ENCODE measurements around the gene ATP5ME. TPM values are rescaled to one million over a fixed set of nuclear protein-coding genes. Genes with fewer than 3 reads are reported as not detected.
"Not testable (repeated sequence)": the region's sequence is repeated elsewhere in the genome, so short reads cannot be mapped to it uniquely, and the experiment has no call there.

Gene ATP5ME
- total RNA-seq, 1 experiment from 2014 or later: 216 TPM

DNA sequence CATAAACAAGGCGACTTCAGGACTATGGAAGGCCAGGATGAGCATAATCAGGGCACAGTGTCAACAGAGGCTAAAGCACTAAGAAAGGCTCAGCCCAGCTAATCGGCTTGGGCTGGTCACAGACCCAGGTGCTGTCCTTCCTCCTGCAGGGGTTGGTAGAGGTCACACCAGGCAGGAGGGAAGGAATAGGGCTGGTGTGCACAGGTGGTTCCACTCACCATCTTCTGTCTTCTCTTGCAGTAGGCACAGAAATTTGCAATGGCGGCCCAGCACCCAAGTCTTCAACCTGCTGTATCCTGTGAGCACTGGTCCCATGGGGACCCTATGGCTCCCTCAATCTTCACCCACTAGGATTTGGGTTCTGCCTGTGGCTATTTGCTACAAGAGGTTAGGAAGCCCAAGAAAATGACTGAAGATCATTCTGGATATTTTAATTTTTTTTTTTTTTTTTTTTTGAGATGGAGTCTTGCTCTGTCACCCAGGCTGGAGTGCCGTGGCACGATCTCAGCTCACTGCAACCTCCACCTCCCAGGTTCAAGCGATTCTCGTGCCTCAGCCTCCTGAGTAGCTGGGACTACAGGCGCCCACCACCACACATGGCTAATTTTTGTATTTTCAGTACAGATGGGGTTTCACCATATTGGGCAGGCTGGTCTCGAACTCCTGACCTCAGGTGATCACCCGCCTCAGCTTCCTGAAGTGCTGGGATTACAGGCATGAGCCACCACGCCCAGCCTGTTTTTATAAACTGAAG, 4.1 kb downstream of the ATP5ME start:
- DNase-seq (ENCODE audit: low read depth): not testable (repeated sequence)

DNA sequence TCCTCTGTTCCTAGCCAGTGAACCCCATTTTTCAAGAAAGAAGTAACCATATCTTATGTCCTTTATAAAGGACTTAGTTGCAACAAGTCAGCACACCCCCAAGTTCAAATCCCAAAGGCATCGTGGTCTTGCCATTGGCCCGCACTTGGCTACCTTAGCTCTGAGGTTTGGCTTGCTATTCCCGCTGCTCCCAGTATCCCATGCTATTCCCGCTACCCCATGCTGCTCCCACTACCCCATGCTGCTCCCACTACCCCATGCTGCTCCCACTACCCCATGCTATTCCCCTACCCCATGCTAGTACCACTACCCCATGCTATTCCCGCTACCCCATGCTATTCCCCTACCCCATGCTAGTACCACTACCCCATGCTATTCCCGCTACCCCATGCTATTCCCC, 5.9 kb downstream of the ATP5ME start:
- DNase-seq (ENCODE audit: low read depth): not testable (repeated sequence)

DNA sequence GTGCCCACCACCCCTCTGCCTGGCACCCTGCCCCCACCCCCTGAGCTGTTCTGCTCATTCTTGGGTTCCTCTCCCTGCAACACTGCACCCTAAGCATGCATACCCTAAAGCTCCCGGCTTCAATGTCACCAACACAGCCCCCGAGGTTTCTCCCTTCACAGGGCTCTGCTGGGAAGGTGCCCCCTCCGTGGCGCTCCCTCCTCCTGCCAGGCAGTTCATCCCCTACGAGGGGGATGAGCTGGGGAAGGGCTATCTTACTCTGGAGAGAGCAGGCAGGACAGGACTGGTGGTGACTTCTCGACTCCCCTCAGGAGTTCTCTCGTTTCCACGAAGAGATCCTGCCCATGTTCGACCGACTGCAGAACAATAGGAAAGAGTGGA, 6.5 kb downstream of the ATP5ME start:
- no peak for DNase-seq (ENCODE audit: low read depth)

DNA sequence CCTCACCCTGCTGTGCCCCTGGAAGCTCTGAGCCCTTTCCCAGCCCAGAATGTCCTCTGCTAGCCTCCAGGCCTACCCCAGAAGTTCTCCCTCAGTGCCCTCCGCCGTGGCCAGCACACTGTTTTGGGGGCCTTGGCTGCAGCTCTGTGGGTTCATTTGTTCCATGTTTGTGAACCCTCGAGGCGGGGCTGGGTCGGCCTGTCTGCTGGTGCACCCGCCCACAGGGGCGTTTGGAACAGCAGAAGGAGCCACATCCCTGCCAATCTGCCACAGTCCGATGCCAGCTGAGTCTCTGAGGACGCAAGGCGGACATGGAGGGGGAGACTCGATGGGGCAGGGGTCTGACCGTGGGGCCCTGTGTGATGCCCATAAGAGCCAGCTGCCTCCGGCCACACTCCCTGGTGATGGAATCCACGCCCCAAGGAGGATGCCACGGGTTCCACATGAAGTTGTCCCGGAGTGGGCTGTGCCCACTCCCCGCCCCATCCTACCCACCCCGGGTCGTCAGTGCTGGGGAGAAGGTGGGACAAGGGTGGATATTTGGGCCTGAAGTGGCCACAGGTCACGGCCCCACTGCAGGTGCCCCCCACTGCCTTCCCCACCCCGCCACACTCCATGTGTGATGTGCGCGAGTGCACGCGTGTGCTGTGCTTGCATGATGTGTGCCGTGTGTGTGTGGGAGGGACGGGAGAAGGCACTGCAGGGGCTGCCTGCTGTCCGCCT, 7.1 kb downstream of the ATP5ME start:
- DNase-seq (ENCODE audit: low read depth): no peak

DNA sequence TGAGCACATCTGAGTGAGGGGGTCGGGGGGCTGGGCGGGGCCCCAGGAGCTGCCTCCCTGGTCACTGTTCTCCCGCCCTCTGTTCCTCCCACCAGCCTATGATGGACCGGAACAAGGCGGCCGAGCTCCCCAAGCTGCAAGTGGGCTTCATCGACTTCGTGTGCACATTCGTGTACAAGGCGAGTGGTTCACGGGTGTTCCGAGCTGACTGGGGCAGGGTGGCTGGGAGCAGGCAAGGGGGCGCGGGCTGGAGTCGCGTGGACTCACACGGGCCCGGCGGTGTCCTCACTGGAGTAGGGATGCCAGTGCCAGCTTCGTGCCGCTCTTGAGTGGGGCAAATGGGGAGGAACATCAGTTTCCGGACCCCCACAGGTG, 7.7 kb downstream of the ATP5ME start:
- no peak for DNase-seq (ENCODE audit: low read depth)

DNA sequence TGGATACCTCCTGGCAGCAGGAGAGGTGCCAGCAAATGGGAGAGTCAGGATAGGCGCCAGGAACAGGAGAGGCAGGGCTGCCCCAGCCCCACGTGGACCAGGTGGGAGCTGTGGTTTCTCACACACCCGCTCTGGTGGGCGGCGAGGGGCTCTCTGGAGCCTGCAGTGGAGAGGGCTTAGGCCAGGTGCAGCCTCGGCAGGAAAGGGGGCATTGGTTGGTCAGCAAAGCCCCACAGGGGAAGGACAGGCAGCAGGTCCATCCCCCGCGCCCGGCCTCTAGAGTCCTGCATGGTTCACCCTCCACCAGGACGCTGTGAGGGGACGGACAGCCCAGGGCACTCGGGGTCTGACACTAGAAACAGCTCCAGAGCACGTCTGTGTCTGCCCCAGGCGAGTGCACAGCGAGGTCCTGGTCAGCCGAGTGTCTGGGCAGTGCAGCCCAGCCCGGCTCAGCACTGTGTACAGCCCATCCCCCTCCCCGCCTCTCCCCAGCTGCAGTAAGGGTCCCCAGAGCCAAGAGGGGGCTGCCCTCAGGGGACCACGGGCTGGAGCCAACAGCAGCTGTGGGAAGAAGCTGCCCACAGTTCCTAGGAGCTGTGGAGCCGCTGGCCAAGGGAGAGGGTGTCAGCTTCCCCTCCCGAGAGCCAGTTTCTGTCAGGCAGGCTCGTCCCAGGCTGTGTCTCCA, 8.2 kb downstream of the ATP5ME start:
- no peak for DNase-seq (ENCODE audit: low read depth)

DNA sequence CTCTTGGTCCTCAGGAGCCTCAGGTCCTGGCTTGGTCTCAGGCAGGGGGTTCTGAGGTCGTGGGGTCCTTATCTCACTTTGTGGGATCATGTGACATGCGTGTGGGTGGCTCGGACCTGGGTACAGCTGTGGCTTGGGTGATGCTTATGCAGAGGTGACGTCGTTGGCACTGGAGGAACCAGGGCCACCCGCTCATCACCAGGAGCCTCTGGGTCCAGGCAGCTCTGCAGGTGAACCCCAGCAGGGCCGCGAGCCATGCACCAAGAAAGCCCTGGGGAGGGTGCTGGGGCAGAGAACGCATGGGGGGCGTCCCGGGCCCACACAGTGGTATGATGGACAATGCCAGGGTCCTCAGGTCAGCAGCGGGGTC, 8.7 kb downstream of the ATP5ME start:
- DNase-seq (ENCODE audit: low read depth): no peak

DNA sequence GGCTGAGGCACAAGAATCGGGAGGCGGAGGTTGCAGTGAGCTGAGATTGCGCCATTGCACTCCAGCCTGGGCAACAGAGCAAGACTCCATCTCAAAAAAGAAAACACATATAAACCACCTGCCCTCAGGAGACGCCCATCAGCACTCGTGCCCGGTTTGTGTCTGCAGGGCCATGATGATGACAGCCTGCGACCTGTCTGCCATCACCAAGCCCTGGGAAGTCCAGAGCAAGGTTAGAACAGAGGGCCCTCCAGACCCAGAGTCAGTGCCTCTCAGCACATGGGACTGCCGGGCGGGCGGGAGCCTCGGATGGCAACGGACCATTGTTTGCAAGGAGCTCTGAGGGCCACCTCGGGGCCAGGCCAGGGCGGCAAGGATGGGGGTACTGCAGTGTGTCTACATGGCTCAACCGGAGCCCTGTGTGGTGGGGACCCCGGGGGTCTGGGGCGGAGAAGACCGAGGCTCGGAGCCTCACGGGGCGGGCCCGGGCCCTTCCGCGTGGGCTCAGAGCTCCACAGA, 9.3 kb downstream of the ATP5ME start:
- DNase-seq (ENCODE audit: low read depth): no peak

DNA sequence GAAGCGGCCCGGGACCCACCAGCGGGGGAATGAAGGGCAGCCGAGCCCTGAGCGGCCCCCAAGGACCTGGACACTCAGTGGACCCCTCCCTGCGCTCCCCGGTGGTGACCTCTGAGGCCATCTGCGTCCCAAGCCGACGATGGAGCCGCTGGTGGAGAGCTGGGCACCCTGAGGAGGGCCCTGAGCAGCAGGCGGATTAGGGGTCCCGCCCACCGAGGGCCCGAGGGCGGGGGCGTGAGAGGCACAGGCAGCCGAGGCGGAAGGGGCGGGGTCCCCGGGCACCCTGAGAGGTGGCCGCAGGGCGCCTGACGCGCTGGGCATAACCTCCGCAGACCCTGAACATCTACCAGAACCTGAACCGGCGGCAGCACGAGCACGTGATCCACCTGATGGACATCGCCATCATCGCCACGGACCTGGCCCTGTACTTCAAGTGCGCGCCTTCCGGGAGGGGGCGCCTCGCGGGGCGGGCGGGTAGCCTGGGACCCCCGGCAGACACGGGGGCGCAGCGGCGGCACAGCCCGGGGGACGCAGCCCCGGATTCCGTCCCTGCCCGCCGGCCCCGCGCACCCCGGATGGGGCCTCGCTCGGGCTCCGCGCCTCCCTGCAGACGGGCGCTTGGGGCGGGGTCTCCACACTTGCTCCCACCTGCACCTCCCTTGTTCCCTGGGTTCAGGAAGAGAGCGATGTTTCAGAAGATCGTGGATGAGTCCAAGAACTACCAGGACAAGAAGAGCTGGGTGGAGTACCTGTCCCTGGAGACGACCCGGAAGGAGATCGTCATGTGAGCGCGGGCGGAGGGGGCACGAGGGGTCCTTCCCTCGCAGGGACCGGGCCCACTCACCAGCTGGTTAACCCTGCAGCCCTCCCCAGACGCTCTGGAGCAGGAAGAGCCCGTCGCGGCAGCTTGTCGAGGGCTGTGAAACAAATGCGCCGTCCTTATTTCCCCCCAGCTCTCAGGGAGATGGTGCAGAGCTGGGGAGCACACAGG, 10.3 kb downstream of the ATP5ME start:
- no peak for DNase-seq (ENCODE audit: low read depth)

DNA sequence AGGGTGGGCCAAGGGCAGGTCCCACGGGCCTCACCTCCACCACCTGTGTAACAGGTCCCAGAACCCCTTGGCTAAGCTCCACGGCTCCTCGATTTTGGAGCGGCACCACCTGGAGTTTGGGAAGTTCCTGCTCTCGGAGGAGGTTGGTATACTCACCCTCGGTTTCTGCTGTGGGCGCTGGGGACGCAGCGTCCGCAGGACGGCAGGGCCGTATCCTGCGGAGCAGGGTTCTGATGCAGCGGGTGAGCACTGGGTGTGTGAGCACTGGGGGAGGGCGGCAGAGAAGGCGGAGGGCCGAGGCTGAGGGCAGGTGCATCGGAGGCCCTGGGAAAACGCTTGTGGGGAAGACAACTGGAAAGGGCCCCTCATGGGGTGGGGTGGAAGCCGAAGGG, 11.0 kb downstream of the ATP5ME start:
- no peak for DNase-seq (ENCODE audit: low read depth)

DNA sequence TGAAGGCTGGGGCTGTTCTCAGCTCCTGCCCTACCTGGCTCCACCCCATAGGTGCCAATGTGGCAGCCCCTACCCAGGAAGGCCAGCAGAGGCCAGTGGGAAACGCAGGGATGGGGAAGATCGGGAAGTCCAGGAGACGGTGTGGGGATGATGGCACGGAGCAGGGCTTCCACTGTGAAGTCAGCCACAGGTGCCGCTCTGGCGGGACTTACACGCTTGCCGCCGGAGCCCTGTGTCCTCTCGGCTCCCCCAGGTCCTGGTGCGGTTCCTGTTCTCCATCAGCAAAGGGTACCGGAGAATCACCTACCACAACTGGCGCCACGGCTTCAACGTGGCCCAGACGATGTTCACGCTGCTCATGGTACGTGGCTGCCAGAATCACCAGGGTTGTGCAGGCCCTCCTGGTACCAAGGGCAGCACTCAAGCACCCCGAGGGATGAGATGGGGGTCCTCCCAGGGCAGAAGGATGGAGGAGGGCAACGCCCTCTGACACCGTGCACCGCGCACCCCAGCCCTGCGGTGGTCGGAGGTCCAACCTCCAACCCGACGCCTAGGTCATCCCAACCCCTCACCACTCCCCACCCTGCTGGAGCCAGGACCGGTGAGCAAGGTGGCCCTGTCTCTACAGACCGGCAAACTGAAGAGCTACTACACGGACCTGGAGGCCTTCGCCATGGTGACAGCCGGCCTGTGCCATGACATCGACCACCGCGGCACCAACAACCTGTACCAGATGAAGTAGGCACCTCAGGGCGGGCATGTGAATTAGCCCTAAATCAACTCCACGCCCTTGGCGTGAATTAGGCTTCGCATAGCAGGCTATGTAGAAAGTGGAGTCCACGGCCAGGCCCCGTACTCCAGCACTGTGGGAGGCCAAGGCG, 12.0 kb downstream of the ATP5ME start:
- DNase-seq (ENCODE audit: low read depth): no peak

DNA sequence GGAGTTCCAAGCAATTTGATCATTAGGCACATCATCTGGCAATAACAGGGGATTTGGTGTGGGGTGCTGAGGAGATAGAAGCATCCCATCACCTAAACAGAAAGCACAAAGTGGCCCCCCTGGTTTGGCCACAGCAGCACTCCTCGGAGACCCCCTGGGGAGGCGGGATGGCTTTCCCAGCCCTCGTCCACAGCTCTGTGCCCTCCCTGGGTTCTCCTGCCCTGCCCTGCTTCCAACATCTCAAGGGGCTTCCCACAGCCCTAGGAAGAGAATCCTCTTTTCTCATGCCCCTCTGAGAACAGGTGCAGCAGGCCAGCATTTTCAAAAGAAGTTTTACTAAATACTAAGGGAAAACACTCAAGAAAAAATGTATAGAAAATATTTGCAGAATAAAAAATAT, 12.8 kb downstream of the ATP5ME start:
- no peak for DNase-seq (ENCODE audit: low read depth)

DNA sequence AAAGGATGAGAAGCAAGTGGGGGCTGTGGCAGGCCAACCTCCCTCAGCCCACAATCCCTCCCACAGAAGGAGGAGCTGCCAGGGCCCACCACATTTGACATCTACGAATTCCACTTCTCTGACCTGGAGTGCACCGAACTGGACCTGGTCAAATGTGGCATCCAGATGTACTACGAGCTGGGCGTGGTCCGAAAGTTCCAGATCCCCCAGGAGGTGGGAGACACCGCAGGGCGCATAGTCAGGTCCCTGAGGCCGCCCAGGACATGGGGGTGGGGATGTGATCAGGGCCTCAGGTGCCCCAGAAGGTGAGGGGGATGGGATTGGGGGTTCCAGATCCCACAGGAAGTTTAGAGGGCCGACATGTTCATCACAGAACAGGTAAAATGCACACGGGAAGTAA, 13.7 kb downstream of the ATP5ME start:
- DNase-seq (ENCODE audit: low read depth): no peak

DNA sequence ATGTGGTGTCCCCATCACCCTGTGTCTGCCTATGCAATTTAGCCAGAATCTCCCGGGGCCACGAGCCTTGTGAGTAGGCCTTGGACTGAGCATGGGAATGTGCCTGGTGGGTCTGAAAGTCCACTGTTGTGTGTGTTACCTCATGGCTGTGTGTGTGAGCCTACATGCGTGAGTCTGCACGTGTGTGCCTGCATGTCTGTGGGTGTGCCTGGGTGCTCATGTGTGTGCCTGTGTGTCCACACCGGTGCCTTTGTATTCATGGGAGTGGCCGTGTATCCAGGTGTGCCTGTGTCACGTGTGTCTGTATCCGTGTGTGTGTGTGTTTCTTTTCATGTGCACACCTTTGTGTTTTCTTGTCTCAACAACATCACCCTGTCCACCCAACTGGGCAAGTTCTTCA, 14.2 kb downstream of the ATP5ME start:
- DNase-seq (ENCODE audit: low read depth): no peak

DNA sequence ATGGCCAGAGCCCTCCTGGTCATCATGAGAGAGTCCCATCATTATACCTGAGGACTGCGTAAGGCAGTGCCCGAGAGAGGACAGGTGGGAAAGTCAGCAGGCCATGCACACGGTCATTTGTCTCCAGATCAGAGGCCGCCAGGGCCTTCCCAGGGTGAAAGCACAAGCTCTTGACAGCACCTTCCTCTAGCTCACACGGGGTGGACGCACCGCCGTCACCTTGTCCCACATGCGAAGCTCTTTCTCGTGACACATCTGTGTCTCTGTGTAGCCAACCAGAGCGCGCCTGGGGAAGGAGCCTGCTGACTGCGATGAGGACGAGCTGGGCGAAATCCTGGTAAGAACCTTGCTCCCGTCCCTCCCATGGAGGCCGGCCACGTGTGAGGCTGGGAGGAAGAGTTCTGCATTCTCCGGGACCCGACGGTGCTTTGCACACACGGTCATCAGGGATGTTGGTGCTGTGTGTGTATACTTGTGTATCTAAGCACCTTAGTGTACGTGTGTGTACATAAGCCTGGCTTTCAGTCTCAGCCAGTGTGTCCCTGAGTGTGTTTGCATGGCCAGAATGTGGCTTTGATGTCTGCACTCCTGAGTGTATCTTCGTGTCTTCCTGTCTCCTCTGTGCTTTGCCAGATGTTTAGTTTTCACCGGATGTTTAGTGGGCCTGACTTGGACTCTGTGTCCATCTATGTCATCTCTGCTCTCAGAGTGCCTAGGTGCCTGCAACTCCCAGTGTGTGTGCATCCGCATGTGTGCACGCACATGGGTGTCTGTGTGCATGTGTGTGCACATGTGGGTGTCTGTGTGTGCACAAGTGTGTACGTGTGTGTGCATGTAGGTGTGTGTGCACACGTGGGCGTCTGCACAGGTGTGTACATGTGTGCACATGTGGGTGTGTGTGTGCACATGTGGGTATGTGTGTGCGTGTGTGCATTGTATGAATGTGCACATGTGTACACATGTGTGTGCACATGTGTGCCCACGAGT, 15.1 kb downstream of the ATP5ME start:
- no peak for DNase-seq (ENCODE audit: low read depth)

DNA sequence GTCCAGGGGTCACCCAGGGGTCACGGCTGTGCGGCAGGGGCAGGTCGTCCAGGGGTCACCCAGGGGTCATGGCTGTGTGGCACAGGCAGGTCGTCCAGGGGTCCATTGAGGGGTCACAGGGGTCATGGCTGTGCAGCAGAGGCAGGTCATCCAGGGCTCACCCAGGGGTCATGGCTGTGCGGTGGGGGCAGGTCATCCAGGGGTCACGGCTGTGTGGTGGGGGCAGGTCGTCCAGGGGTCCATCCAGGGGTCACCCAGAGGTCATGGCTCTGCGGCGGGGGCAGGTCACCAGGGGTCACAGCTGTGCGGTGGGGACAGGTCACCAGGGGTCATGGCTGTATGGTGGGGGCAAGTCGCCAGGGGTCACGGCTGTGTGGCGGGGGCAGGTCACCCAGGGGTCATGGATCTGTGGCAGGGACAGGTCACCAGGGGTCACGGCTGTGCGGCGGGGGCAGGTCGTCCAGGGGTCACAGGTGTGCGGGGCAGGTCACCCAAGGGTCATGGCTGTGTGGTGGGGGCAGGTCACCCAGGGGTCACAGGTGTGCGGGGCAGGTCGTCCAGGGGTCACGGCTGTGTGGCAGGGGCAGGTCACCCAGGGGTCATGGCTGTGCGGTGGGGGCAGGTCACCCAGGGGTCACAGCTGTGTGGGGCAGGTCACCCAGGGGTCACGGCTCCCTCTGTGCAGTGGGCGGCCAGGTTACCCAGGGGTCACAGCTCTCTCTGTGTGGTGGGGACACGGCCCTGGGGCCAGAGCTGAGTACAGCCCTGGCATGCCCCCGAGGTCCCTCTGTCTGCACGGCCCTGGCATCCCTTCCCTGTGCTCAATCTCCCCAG, 16.0 kb downstream of the ATP5ME start:
- DNase-seq (ENCODE audit: low read depth): no peak

DNA sequence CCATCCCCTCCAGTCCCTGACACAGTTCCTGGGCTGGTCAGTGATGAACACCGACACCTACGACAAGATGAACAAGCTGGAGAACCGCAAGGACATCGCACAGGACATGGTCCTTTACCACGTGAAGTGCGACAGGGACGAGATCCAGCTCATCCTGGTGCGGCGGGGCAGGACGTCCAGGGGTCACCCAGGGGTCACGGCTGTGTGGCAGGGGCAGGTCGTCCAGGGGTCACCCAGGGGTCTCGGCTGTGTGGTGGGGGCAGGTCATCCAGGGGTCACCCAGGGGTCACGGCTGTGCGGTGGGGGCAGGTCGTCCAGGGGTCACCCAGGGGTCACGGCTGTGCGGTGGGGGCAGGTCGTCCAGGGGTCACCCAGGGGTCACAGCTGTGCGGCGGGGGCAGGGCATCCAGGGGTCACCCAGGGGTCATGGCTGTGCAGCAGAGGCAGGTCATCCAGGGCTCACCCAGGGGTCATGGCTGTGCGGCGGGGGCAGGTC, 16.7 kb downstream of the ATP5ME start:
- DNase-seq (ENCODE audit: low read depth): no peak
